ENCODE data around the gene PARS2. TPM values are rescaled to one million over a fixed set of nuclear protein-coding genes. Genes with fewer than 3 reads are reported as not detected.

Gene PARS2
- total RNA-seq, result 7.1 and 7.8 TPM in 2 replicates

GRCh38 chr1:54764133-54764921 is at the start of gene PARS2:
Gene PARS2 (minus strand): TSS chr1:54764523. CDS start chr1:54759161, 5,362 bp downstream.
- H3K27me3 Mint-ChIP-seq, result no peaks in the 10 kb centered on the region
- intact Hi-C loops (cut with micrococcal nuclease), result loop anchor here (1.0 to 5.0 kb wide), 6 partner anchors 37 to 875 kb away; partner anchors contain the start of genes DHCR24, IFT25, LRRC42 and TCEANC2
- H3K4me3 Mint-ChIP-seq, result peak within 1 kb of the TSS; percentile 93
- H3K9me3 Mint-ChIP-seq, result no peaks in the 10 kb centered on the region
- H3K27ac Mint-ChIP-seq, result peak within 1 kb of the TSS; percentile 94
- peak; percentile 99 for DNase-seq
- H3K36me3 Mint-ChIP-seq (ENCODE audit: low read depth), result peaks cover under 1% of the 10 kb centered on the region
- peaks cover 11% of the 10 kb centered on the region for H3K4me1 Mint-ChIP-seq

GRCh38 chr1:54814126-54814498 is 49.8 kb upstream of the PARS2 start:
- intact Hi-C loops (cut with micrococcal nuclease), result no loop called here
- Mint-ChIP-seq H3K27ac (no peak overlapping the region), H3K4me3 (no peak overlapping the region), H3K36me3 (ENCODE audit: low read depth) (no peaks in the 10 kb centered on the region), H3K4me1 (peaks cover 10% of the 10 kb centered on the region), H3K9me3 (no peaks in the 10 kb centered on the region), H3K27me3 (no peaks in the 10 kb centered on the region)
- DNase-seq, result no peak

- intact Hi-C loops (cut with micrococcal nuclease), result no loop called here
- Mint-ChIP-seq H3K9me3 (no peaks in the 10 kb centered on the region), H3K4me3 (no peak overlapping the region)
Observed at GRCh38 chr1:54813485-54814125, 49.3 kb upstream of the PARS2 start.

GRCh38 chr1:54812801-54813484 is 48.6 kb upstream of the PARS2 start:
- no peaks in the 10 kb centered on the region for H3K36me3 Mint-ChIP-seq (ENCODE audit: low read depth)
- H3K9me3 Mint-ChIP-seq, result no peaks in the 10 kb centered on the region
- peak; percentile 72 for DNase-seq
- peaks cover 12% of the 10 kb centered on the region for H3K4me1 Mint-ChIP-seq
- intact Hi-C loops (cut with micrococcal nuclease), result no loop called here
- no peak overlapping the region for H3K27ac Mint-ChIP-seq
- H3K4me3 Mint-ChIP-seq, result no peak overlapping the region
- H3K27me3 Mint-ChIP-seq, result no peaks in the 10 kb centered on the region

More at GRCh38 chr1:54813485-54814125, 49.3 kb upstream of the PARS2 start:
- Mint-ChIP-seq H3K36me3 (ENCODE audit: low read depth) (no peaks in the 10 kb centered on the region), H3K27ac (no peak overlapping the region), H3K27me3 (no peaks in the 10 kb centered on the region), H3K4me1 (peaks cover 10% of the 10 kb centered on the region)
- DNase-seq, result peak; percentile 53

- no peak for DNase-seq
- no peaks in the 10 kb centered on the region for H3K36me3 Mint-ChIP-seq (ENCODE audit: low read depth)
- H3K4me3 Mint-ChIP-seq, result no peak overlapping the region
- no peaks in the 10 kb centered on the region for H3K27me3 Mint-ChIP-seq
- H3K27ac Mint-ChIP-seq, result no peak overlapping the region
- H3K4me1 Mint-ChIP-seq, result peaks cover 16% of the 10 kb centered on the region
- no peaks in the 10 kb centered on the region for H3K9me3 Mint-ChIP-seq
- intact Hi-C loops (cut with micrococcal nuclease), result loop anchor here (2.0 kb wide), 1 partner anchor 313 kb away; no protein-coding TSS in a partner anchor
Observed at GRCh38 chr1:54811739-54812655, 47.7 kb upstream of the PARS2 start.

- DNase-seq, result no peak
- intact Hi-C loops (cut with micrococcal nuclease), result loop anchor here (2.0 kb wide), 1 partner anchor 312 kb away; no protein-coding TSS in a partner anchor
- H3K27ac Mint-ChIP-seq, result no peak overlapping the region
- H3K9me3 Mint-ChIP-seq, result no peaks in the 10 kb centered on the region
- no peaks in the 10 kb centered on the region for H3K36me3 Mint-ChIP-seq (ENCODE audit: low read depth)
- H3K4me3 Mint-ChIP-seq, result no peak overlapping the region
- H3K27me3 Mint-ChIP-seq, result no peaks in the 10 kb centered on the region
- peaks cover 19% of the 10 kb centered on the region for H3K4me1 Mint-ChIP-seq
Observed at GRCh38 chr1:54811066-54811465, 46.7 kb upstream of the PARS2 start.

GRCh38 chr1:54810153-54810942 is 46.0 kb upstream of the PARS2 start:
- Mint-ChIP-seq H3K4me3 (no peak overlapping the region), H3K36me3 (ENCODE audit: low read depth) (no peaks in the 10 kb centered on the region), H3K4me1 (peaks cover 19% of the 10 kb centered on the region), H3K27me3 (no peaks in the 10 kb centered on the region), H3K9me3 (no peaks in the 10 kb centered on the region), H3K27ac (no peak overlapping the region)
- peak; percentile 92 for DNase-seq
- intact Hi-C loops (cut with micrococcal nuclease), result loop anchor here (1.0 to 2.0 kb wide), 2 partner anchors 138 to 312 kb away; no protein-coding TSS in a partner anchor

- intact Hi-C loops (cut with micrococcal nuclease), result loop anchor here (1.0 to 2.0 kb wide), 2 partner anchors 137 to 311 kb away; no protein-coding TSS in a partner anchor
- peaks cover 26% of the 10 kb centered on the region for H3K4me1 Mint-ChIP-seq
- no peak for DNase-seq
- no peaks in the 10 kb centered on the region for H3K27me3 Mint-ChIP-seq
- H3K4me3 Mint-ChIP-seq, result no peak overlapping the region
- no peak overlapping the region for H3K27ac Mint-ChIP-seq
- H3K36me3 Mint-ChIP-seq (ENCODE audit: low read depth), result no peaks in the 10 kb centered on the region
- no peaks in the 10 kb centered on the region for H3K9me3 Mint-ChIP-seq
Observed at GRCh38 chr1:54809496-54810074, 45.3 kb upstream of the PARS2 start.

GRCh38 chr1:54808443-54809207 is 44.3 kb upstream of the PARS2 start:
- no peak overlapping the region for H3K27ac Mint-ChIP-seq
- no peak for DNase-seq
- H3K27me3 Mint-ChIP-seq, result no peaks in the 10 kb centered on the region
- no peak overlapping the region for H3K4me3 Mint-ChIP-seq
- intact Hi-C loops (cut with micrococcal nuclease), result no loop called here
- H3K36me3 Mint-ChIP-seq (ENCODE audit: low read depth), result no peaks in the 10 kb centered on the region
- H3K4me1 Mint-ChIP-seq, result peaks cover 35% of the 10 kb centered on the region
- H3K9me3 Mint-ChIP-seq, result no peaks in the 10 kb centered on the region

- H3K9me3 Mint-ChIP-seq, result no peaks in the 10 kb centered on the region
- no peak overlapping the region for H3K27ac Mint-ChIP-seq
- H3K4me1 Mint-ChIP-seq, result peaks cover 34% of the 10 kb centered on the region
- intact Hi-C loops (cut with micrococcal nuclease), result no loop called here
- H3K4me3 Mint-ChIP-seq, result no peak overlapping the region
- H3K27me3 Mint-ChIP-seq, result no peaks in the 10 kb centered on the region
- H3K36me3 Mint-ChIP-seq (ENCODE audit: low read depth), result no peaks in the 10 kb centered on the region
- no peak for DNase-seq
Observed at GRCh38 chr1:54807756-54808155, 43.4 kb upstream of the PARS2 start.

- peak; percentile 69 for DNase-seq
- intact Hi-C loops (cut with micrococcal nuclease), result no loop called here
- H3K27me3 Mint-ChIP-seq, result no peaks in the 10 kb centered on the region
Observed at GRCh38 chr1:54806931-54807611, 42.7 kb upstream of the PARS2 start.

More at GRCh38 chr1:54806931-54807611, 42.7 kb upstream of the PARS2 start:
- H3K4me1 Mint-ChIP-seq, result peaks cover 32% of the 10 kb centered on the region
- H3K4me3 Mint-ChIP-seq, result no peak overlapping the region
- H3K36me3 Mint-ChIP-seq (ENCODE audit: low read depth), result no peaks in the 10 kb centered on the region
- H3K27ac Mint-ChIP-seq, result no peak overlapping the region
- no peaks in the 10 kb centered on the region for H3K9me3 Mint-ChIP-seq
